Measurements from ENCODE around the gene RAMACL. TPM values are rescaled to one million over a fixed set of nuclear protein-coding genes. Genes with fewer than 3 reads are reported as not detected.

The RAMACL gene
- total RNA-seq, 1 donor from 2014 or later: 0.85 TPM

DNA sequence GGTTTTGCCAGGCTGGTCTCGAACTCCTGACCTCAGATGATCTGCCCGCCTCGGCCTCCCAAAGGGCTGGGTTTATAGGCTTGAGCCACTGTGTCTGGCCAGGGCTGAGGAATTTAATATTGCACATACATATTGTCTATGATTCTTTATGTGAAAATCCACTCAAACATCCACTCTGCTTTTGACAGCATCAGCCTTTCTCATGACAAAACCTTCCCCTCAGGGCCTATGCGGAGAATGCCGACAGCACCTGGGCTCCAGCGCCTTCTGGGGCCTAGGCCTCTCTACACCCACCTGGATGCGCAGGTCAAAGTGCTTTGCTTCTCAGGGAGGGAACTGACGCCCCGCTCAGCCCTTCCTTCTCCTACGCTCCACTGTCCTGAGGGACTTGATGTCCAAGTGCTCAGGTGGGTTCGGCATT, 5.4 kb downstream of the RAMACL start:
- Mint-ChIP-seq H3K4me1 (ENCODE audit: unreplicated experiment) (peaks cover 14% of the 10 kb centered on the region), H3K36me3 (peaks cover 17% of the 10 kb centered on the region), H3K4me3 (no peak overlapping the region), H3K27ac (no peak overlapping the region), H3K9me3 (peaks cover 5% of the 10 kb centered on the region), H3K27me3 (no peaks in the 10 kb centered on the region)
- TF ChIP-seq, protein P1, sequence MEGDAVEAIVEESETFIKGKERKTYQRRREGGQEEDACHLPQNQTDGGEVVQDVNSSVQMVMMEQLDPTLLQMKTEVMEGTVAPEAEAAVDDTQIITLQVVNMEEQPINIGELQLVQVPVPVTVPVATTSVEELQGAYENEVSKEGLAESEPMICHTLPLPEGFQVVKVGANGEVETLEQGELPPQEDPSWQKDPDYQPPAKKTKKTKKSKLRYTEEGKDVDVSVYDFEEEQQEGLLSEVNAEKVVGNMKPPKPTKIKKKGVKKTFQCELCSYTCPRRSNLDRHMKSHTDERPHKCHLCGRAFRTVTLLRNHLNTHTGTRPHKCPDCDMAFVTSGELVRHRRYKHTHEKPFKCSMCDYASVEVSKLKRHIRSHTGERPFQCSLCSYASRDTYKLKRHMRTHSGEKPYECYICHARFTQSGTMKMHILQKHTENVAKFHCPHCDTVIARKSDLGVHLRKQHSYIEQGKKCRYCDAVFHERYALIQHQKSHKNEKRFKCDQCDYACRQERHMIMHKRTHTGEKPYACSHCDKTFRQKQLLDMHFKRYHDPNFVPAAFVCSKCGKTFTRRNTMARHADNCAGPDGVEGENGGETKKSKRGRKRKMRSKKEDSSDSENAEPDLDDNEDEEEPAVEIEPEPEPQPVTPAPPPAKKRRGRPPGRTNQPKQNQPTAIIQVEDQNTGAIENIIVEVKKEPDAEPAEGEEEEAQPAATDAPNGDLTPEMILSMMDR (conservative IDR thresholded peaks at IDR 0.05): no peak
- no peak for DNase-seq (ENCODE audit: extremely low spot score, unreplicated experiment)

DNA sequence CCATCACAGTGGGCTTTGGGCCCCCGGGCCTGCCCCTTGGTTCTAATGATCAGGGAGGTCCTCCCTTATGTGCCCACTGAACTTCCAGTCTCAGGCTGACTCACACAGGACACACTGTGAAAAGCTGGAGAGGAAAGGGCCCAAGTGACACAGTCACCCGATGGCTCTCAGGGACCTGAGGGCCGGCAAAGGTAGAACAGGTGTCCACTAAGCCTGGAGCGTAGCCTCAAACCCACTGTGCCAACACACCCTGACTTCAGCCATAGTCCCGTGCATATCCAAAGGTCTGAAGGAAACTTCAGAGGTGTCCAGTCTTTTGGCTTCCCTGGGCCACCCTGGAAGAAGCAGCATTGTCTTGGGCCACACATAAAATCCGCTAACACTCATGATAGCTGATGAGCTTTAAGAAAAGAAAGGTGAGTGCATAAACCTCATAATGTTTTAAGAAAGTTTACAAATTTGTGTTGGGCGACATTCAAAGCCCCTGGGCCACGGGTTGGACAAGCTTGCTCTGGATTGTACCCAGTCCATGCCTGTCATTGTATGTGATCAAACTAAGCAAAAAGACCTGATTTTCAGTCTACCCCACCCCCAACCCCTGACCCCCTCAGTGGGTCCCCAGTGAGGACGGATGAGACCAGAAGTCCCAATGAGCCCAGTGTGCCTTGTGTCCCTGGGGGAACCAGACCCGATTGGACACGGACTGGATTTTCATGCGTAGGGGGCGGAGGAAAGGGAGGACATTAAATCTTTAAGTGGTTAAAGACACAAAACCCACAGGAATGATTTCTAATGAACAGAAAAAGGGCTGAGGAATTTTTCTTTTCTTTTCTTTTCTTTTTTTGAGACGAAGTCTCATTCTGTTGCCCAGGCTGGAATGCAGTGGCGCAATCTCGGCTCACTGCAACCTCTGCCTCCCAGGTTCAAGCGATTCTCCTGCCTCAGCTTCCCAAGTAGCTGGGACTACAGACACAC, 6.1 kb downstream of the RAMACL start:
- peaks cover 7% of the 10 kb centered on the region for H3K9me3 Mint-ChIP-seq
- no peak overlapping the region for H3K27ac Mint-ChIP-seq
- peaks cover 19% of the 10 kb centered on the region for H3K36me3 Mint-ChIP-seq
- H3K4me3 Mint-ChIP-seq: no peak overlapping the region
- peaks cover 14% of the 10 kb centered on the region for H3K4me1 Mint-ChIP-seq (ENCODE audit: unreplicated experiment)
- peak; percentile 45 for DNase-seq (ENCODE audit: extremely low spot score, unreplicated experiment)
- H3K27me3 Mint-ChIP-seq: no peaks in the 10 kb centered on the region
- TF ChIP-seq, protein P1 (conservative IDR thresholded peaks at IDR 0.05): no peak

DNA sequence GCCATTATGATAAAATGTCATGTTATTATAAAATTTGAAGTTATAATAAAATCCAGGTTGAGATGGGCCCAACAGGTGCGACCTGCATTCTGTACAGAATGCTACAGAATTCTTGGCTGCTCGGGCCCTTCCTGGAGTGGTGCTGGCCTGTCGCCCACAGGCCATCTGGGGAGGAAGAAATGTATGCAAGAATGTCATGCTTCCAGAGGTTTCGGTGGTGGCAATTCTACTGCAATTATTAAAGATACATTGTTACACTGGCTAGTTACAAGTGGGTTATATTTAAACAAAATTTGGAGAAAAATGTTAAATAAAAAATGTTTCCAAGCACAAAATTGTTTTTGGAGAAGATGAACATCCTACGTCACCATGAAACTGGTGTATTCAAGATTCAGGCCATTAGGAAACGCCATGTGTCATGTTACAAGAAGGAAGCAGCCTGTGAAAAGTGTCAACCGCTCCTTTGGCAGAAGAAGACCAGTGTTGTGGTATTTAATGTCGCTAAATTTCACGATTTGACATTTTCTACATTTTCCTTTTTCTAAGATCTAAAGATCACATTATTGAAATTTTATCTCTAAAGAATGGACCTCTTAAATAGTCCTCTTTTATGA, 7.1 kb downstream of the RAMACL start:
- Mint-ChIP-seq H3K36me3 (peaks cover 28% of the 10 kb centered on the region), H3K9me3 (peaks cover 13% of the 10 kb centered on the region), H3K4me1 (ENCODE audit: unreplicated experiment) (peaks cover 8% of the 10 kb centered on the region), H3K27ac (no peak overlapping the region), H3K4me3 (no peak overlapping the region), H3K27me3 (no peaks in the 10 kb centered on the region)
- TF ChIP-seq, protein P1 (conservative IDR thresholded peaks at IDR 0.05): no peak
- peak; percentile 8 for DNase-seq (ENCODE audit: extremely low spot score, unreplicated experiment)

DNA sequence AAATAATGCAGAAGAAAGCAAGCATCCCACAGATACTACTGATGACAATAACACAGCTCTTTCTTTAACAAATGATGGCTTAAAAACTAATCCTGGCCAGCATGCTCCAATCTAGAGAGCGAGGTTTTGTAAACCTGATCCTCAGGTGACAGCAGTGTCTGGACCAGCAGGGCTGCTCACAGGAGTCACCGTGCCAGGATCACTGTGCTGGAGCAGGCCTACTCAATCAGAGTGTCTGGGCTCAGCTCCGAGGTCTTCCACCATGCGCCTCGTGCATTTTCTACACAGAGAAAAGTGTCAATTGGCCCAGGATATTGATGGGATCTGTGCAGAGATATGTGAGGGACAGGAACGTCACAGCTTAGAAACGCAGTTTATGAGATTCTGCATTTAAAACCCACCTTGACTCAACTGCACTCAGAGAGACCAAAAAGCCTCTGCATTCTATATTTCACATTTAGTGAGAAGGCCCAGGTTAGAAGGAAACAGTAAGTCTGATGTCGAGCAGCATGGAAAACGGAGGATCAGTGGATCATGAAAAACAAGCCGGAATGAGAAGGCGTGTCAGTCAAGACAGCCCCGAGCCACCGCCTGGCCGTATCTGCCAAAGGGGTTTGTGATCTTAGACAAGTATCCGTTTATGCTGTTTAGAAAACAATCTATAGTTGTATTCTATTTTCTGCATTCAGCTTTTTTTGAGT, 7.8 kb downstream of the RAMACL start:
- H3K27me3 Mint-ChIP-seq: no peaks in the 10 kb centered on the region
- TF ChIP-seq, protein P1 (conservative IDR thresholded peaks at IDR 0.05): no peak
- peaks cover 8% of the 10 kb centered on the region for H3K4me1 Mint-ChIP-seq (ENCODE audit: unreplicated experiment)
- H3K36me3 Mint-ChIP-seq: peaks cover 28% of the 10 kb centered on the region
- no peak overlapping the region for H3K4me3 Mint-ChIP-seq
- DNase-seq (ENCODE audit: extremely low spot score, unreplicated experiment): peak; percentile 29
- H3K27ac Mint-ChIP-seq: no peak overlapping the region
- H3K9me3 Mint-ChIP-seq: peaks cover 13% of the 10 kb centered on the region

DNA sequence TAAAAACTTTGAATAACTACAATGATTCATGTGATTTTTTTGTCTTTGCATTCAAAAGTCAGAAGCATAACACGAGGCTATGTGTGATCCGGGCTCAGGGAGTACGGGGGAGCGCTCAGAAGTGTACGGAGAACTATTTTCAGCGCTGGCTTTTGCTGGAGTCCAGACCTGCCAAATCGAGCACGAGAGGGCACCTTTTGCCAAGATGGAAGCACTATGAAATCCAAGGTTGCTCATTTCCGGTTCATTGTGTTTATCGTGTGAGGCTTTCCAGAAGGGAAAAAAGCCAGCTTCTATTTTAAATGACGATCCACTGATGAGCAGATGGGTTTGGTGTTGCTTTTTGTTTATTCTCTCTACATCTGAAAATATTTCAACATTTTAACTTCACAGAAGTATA, 11.3 kb downstream of the RAMACL start:
- H3K4me3 Mint-ChIP-seq: no peak overlapping the region
- TF ChIP-seq, protein P1 (conservative IDR thresholded peaks at IDR 0.05): no peak
- no peaks in the 10 kb centered on the region for H3K27me3 Mint-ChIP-seq
- H3K36me3 Mint-ChIP-seq: peaks cover 28% of the 10 kb centered on the region
- H3K4me1 Mint-ChIP-seq (ENCODE audit: unreplicated experiment): peaks cover 12% of the 10 kb centered on the region
- no peak for DNase-seq (ENCODE audit: extremely low spot score, unreplicated experiment)
- H3K27ac Mint-ChIP-seq: no peak overlapping the region
- peaks cover 13% of the 10 kb centered on the region for H3K9me3 Mint-ChIP-seq

Measured in type B pancreatic cell (in vitro differentiated cells).